ENCODE measurements around the gene TMEM201. TPM values are rescaled to one million over a fixed set of nuclear protein-coding genes. Genes with fewer than 3 reads are reported as not detected.

TMEM201 gene
- total and polyA plus RNA-seq, 9 of the 15 experiments (the other 6 are each of a cell fraction or from before 2014, with no cell fraction given), result 0.42 to 51.3 (median 7.4) TPM

DNA sequence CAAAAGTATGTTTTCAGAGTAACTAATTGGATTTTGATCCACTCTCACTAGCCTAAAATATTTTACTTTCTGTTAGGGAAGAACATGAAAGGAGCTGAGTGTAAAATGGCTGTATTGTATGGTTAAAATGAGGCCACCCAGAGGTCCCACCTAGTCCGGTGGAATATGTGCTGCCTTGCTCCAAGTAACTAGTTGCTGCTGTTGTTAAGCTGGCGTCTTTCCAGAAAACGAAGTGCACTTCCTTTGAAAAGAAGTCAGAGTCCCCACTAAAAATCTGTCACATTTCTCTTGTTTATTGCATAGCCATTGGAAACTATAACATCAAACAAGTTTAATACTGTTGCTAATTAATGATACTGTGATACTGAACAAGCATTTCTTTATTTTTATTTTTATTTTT is 46.3 kb upstream of the TMEM201 start:
- Histone ChIP-seq H3K4me3 (peak overlapping the region; percentile 11; the same call in 1 of the 2 replicates), H3K79me2 (ENCODE audit: control insufficient read depth, insufficient read depth, low read length) (peaks cover 79% of the 10 kb centered on the region), H3K36me3 (ENCODE audit: control insufficient read depth, insufficient read depth, low read length) (peaks cover 37% of the 10 kb centered on the region), H2AFZ (ENCODE audit: low read depth, low read length) (no peak overlapping the region), H3K4me2 (ENCODE audit: insufficient read depth, low read length) (peak overlapping the region; percentile 56; the same call in 1 of the 2 replicates), H3K9me1 (ENCODE audit: control insufficient read depth, insufficient read depth, low read length) (no peaks in the 10 kb centered on the region), H3K27ac (ENCODE audit: extremely low read depth, low read depth, low read length) (peak overlapping the region; percentile 35; the same call in 1 of the 3 replicates), H4K20me1 (replicated peaks; ENCODE audit: control insufficient read depth, insufficient read depth, low read length) (peaks cover 13% of the 10 kb centered on the region; the same call in 1 of the 2 replicates), H3K4me1 (replicated peaks in 1 of 2; ENCODE audit: control insufficient read depth in 2 of 2, insufficient read depth in 2 of 2, low read length in 2 of 2) (peaks cover 25 to 33% of the 10 kb centered on the region in 2 experiments), H3K9me3 (replicated peaks; ENCODE audit: control insufficient read depth, insufficient read depth, low read depth, low read length) (no peaks in the 10 kb centered on the region), H3K27me3 (ENCODE audit: control insufficient read depth in 2 of 2, insufficient read depth in 2 of 2, low read length in 2 of 2) (no peaks in the 10 kb centered on the region), H3K9ac (ENCODE audit: insufficient read depth in 1 of 2, low read depth in 2 of 2, low read length in 2 of 2) (peak overlapping the region in 1 of 2 experiments; percentile 14; a peak in 1 of 4 replicates)
- 39% methylated on average over 3 of the region's 3 CpGs for WGBS (ENCODE audit: insufficient coverage, low coverage, missing lambda C conversion rate)
- FAIRE-seq, result no peak
- peak in 1 of 4 experiments; percentile 70 for DNase-seq (ENCODE audit: extremely low read depth in 1 of 4, low spot score in 3 of 4)
- ChIA-PET CTCF (ENCODE audit: low intra/inter-chr PET ratio) (no interaction called here), POLR2A (interaction anchor here (0.6 to 4.5 kb wide), 8 partner anchors 8 to 203 kb away, joined by 3 to 18 read pairs (median 5); no protein-coding TSS in a partner anchor)
- intact Hi-C loops (cut with micrococcal nuclease) (loop anchor here (5.0 kb wide), 1 partner anchor 45 kb away; no protein-coding TSS in a partner anchor), in situ Hi-C loops (cut with MboI) (no loop called here)
- no TSS peak for BruUV-seq (replicated peaks)
- no peak for ATAC-seq
- no peak for TF ChIP-seq ZNF76 (CRISPR knock-in tag; IDR thresholded peaks at IDR 0.05; ENCODE audit: borderline replicate concordance)
- no peak for TF ChIP-seq WHSC1 (IDR thresholded peaks at IDR 0.05; ENCODE audit: low read length)
- TF ChIP-seq NFIC (IDR thresholded peaks at IDR 0.05), result peak; percentile 84
- TF ChIP-seq KLF13 (tag; IDR thresholded peaks at IDR 0.05; ENCODE audit: borderline replicate concordance, low read depth), result no peak
- TF ChIP-seq ILK (tag; IDR thresholded peaks at IDR 0.05; ENCODE audit: borderline replicate concordance, low read depth), result no peak
- TF ChIP-seq HDAC3 (IDR thresholded peaks at IDR 0.05; ENCODE audit: borderline replicate concordance, partially characterized antibody), result no peak
- TF ChIP-seq, protein P1, sequence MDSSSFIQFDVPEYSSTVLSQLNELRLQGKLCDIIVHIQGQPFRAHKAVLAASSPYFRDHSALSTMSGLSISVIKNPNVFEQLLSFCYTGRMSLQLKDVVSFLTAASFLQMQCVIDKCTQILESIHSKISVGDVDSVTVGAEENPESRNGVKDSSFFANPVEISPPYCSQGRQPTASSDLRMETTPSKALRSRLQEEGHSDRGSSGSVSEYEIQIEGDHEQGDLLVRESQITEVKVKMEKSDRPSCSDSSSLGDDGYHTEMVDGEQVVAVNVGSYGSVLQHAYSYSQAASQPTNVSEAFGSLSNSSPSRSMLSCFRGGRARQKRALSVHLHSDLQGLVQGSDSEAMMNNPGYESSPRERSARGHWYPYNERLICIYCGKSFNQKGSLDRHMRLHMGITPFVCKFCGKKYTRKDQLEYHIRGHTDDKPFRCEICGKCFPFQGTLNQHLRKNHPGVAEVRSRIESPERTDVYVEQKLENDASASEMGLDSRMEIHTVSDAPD (CRISPR knock-in tag; IDR thresholded peaks at IDR 0.05), result no peak
- TF ChIP-seq, protein P2, sequence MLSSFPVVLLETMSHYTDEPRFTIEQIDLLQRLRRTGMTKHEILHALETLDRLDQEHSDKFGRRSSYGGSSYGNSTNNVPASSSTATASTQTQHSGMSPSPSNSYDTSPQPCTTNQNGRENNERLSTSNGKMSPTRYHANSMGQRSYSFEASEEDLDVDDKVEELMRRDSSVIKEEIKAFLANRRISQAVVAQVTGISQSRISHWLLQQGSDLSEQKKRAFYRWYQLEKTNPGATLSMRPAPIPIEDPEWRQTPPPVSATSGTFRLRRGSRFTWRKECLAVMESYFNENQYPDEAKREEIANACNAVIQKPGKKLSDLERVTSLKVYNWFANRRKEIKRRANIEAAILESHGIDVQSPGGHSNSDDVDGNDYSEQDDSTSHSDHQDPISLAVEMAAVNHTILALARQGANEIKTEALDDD (IDR thresholded peaks at IDR 0.05), result peak; percentile 80
- TF ChIP-seq ELF2 (CRISPR knock-in tag; IDR thresholded peaks at IDR 0.05), result no peak
- TF ChIP-seq, protein P3, sequence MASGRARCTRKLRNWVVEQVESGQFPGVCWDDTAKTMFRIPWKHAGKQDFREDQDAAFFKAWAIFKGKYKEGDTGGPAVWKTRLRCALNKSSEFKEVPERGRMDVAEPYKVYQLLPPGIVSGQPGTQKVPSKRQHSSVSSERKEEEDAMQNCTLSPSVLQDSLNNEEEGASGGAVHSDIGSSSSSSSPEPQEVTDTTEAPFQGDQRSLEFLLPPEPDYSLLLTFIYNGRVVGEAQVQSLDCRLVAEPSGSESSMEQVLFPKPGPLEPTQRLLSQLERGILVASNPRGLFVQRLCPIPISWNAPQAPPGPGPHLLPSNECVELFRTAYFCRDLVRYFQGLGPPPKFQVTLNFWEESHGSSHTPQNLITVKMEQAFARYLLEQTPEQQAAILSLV (tag; IDR thresholded peaks at IDR 0.05), result no peak
- no peak for TF ChIP-seq THRAP3 (IDR thresholded peaks at IDR 0.05; ENCODE audit: borderline replicate concordance)
- no peak for TF ChIP-seq TBL1XR1 (IDR thresholded peaks at IDR 0.05; ENCODE audit: low read length in 2 of 2)
- TF ChIP-seq HMG20A (CRISPR knock-in tag; conservative IDR thresholded peaks at IDR 0.05), result no peak
- TF ChIP-seq ZNF134 (CRISPR knock-in tag; conservative IDR thresholded peaks at IDR 0.05), result no peak
- no peak for TF ChIP-seq ZNF780A (CRISPR knock-in tag; IDR thresholded peaks at IDR 0.05)
- TF ChIP-seq, protein P4, sequence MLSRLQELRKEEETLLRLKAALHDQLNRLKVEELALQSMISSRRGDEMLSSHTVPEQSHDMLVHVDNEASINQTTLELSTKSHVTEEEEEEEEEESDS (CRISPR knock-in tag; IDR thresholded peaks at IDR 0.05), result no peak
- no peak for TF ChIP-seq PCBP1 (IDR thresholded peaks at IDR 0.05; ENCODE audit: low read depth, low read length, poor library complexity, severe bottlenecking)

Data from K562 (cell line).